PC-9 (cell line): Measurements from ENCODE around the gene IQSEC3. TPM values are rescaled to one million over a fixed set of nuclear protein-coding genes. Genes with fewer than 3 reads are reported as not detected.

Experiments
- BruUV-seq: library from RNA; stranded (reverse); fragments of 400-500 nt; replicated peaks from 2 replicates; lab custom pipeline; 2021; lab: Mats Ljungman, UMichigan
- CTCF ChIA-PET: fragments of 300-600 bp; sonication (Branson Sonifier 250); formaldehyde crosslinking; loops from one replicate; lab custom pipeline; 2022; ENCODE audit warnings: antibody characterized with exemption; lab: Charles Lee
- POLR2A ChIA-PET: fragments of 300-600 bp; sonication (Branson Sonifier 250); formaldehyde crosslinking; loops from one replicate; lab custom pipeline; 2022; ENCODE audit warnings: antibody characterized with exemption; ENCODE audit not compliant: unreplicated experiment; lab: Charles Lee
- DNase-seq, 2 experiments: peaks; one replicate each; pipeline versions ENCODE4 v3.0.0 to v3.0.0-alpha.2; 2015 to 2022; ENCODE audit warnings: mixed read lengths in 1 of 2
- H2AFZ ChIP-seq: fragments of 200-600 bp; sonication (generic); 2 replicates; pipeline ENCODE4 v1.8.1; 2017; ENCODE audit warnings: antibody characterized with exemption
- H3F3A ChIP-seq: fragments of 200-600 bp; sonication (generic); 2 replicates; pipeline ENCODE4 v1.8.1; 2017; ENCODE audit warnings: antibody characterized with exemption, mild to moderate bottlenecking, low read depth; ENCODE audit not compliant: insufficient read depth
- H3K27ac ChIP-seq: fragments of 200-600 bp; sonication (generic); 2 replicates; pipeline ENCODE4 v1.6.1; 2016; ENCODE audit warnings: mixed run types
- H3K27me3 ChIP-seq: fragments of 200-600 bp; sonication (generic); 2 replicates; pipeline ENCODE4 v1.6.1; 2016; ENCODE audit warnings: low read depth, mixed run types; ENCODE audit not compliant: insufficient read depth
- H3K36me3 ChIP-seq: fragments of 200-600 bp; sonication (generic); 2 replicates; pipeline ENCODE4 v1.6.1; 2016; ENCODE audit warnings: low read depth, mixed run types
- H3K4me1 ChIP-seq: fragments of 200-600 bp; sonication (generic); replicated peaks from 2 replicates; pipeline ENCODE4 v1.6.1; 2016; ENCODE audit warnings: mixed run types; ENCODE audit not compliant: insufficient read depth
- H3K4me2 ChIP-seq: fragments of 200-600 bp; sonication (generic); 2 replicates; pipeline ENCODE4 v1.6.1; 2017; ENCODE audit warnings: mixed run types
- H3K4me3 ChIP-seq: fragments of 200-600 bp; sonication (generic); 2 replicates; pipeline ENCODE4 v1.6.1; 2016; ENCODE audit warnings: mixed run types
- H3K79me2 ChIP-seq: fragments of 200-600 bp; sonication (generic); 2 replicates; pipeline ENCODE4 v1.6.1; 2017; ENCODE audit warnings: low read depth, mixed run types
- H3K9me2 ChIP-seq: fragments of 200-600 bp; sonication (generic); 2 replicates; pipeline ENCODE4 v1.8.1; 2017; ENCODE audit warnings: mild to moderate bottlenecking; ENCODE audit not compliant: insufficient read depth
- H3K9me3 ChIP-seq: fragments of 200-600 bp; sonication (generic); 2 replicates; pipeline ENCODE4 v1.8.1; 2016; ENCODE audit warnings: low read depth; ENCODE audit not compliant: insufficient read depth
- H4K20me1 ChIP-seq: fragments of 200-600 bp; sonication (generic); 2 replicates; pipeline ENCODE4 v1.8.1; 2017; ENCODE audit not compliant: insufficient read depth
- CTCF ChIP-seq: fragments of 200-600 bp; sonication (generic); conservative IDR thresholded peaks from 2 replicates; pipeline ENCODE4 v1.6.1; 2017; ENCODE audit warnings: mixed run types, antibody characterized with exemption, mild to moderate bottlenecking, moderate library complexity
- EZH2 ChIP-seq: fragments of 200-600 bp; sonication (generic); IDR thresholded peaks from 2 replicates; pipeline ENCODE4 v1.8.0; 2017; ENCODE audit warnings: antibody characterized with exemption, low read depth
- intact Hi-C: fragments of 100-400 bp; cut with micrococcal nuclease; formaldehyde crosslinking; loops from one replicate; pipeline ENCODE4 v1.10.0; 2022; ENCODE audit not compliant: unreplicated experiment
- total RNA-seq: library from RNA; stranded (reverse); gene quantifications from 2 replicates; pipeline ENCODE4 v1.2.3, GENCODE V29; 2021

Gene IQSEC3
- total RNA-seq, 1 experiment from 2014 or later, result not detected

- H3K27me3 ChIP-seq, result peaks cover 81% of the 10 kb centered on the region
- H3K36me3 ChIP-seq, result no peaks in the 10 kb centered on the region
- no peak overlapping the region for H3K27ac ChIP-seq
- no peak overlapping the region for H3K4me3 ChIP-seq
- H3K79me2 ChIP-seq, result no peaks in the 10 kb centered on the region
- TF ChIP-seq CTCF (no peak), EZH2 (no peak)
- H3K4me1 ChIP-seq, result no peaks in the 10 kb centered on the region
- no peaks in the 10 kb centered on the region for H3K9me3 ChIP-seq
- no peak for DNase-seq
- no peak overlapping the region for H3K4me2 ChIP-seq
- BruUV-seq, result no TSS peak
- H2AFZ ChIP-seq, result no peak overlapping the region
- no peaks in the 10 kb centered on the region for H4K20me1 ChIP-seq
- CTCF ChIA-PET, result no interaction called here
- intact Hi-C loops, result no loop called here
- POLR2A ChIA-PET, result no interaction called here
- H3K9me2 ChIP-seq, result no peaks in the 10 kb centered on the region
- H3F3A ChIP-seq, result no peaks in the 10 kb centered on the region
These were observed 50.7 kb downstream of the IQSEC3 start for GRCh38 chr12:117311-117710.

GRCh38 chr12:117816-118345 lies 51.3 kb downstream of the IQSEC3 start:
- intact Hi-C loops, result no loop called here
- Histone ChIP-seq H3K4me2 (no peak overlapping the region), H4K20me1 (no peaks in the 10 kb centered on the region), H3K27me3 (peaks cover 87% of the 10 kb centered on the region), H2AFZ (no peak overlapping the region), H3K27ac (no peak overlapping the region), H3K4me1 (no peaks in the 10 kb centered on the region), H3K79me2 (no peaks in the 10 kb centered on the region), H3K9me2 (no peaks in the 10 kb centered on the region), H3K4me3 (no peak overlapping the region), H3F3A (no peaks in the 10 kb centered on the region), H3K36me3 (no peaks in the 10 kb centered on the region), H3K9me3 (no peaks in the 10 kb centered on the region)
- no TSS peak for BruUV-seq
- CTCF ChIA-PET, result no interaction called here
- TF ChIP-seq CTCF, result no peak
- no peak for TF ChIP-seq EZH2
- POLR2A ChIA-PET, result interaction anchor here (0.5 kb wide), 1 partner anchor 9 kb away, joined by 4 read pairs; no protein-coding TSS in a partner anchor
- DNase-seq, result no peak

GRCh38 chr12:118591-118990 lies 52.0 kb downstream of the IQSEC3 start:
- H2AFZ ChIP-seq, result no peak overlapping the region
- intact Hi-C loops, result no loop called here
- H3K4me3 ChIP-seq, result no peak overlapping the region
- no peak overlapping the region for H3K27ac ChIP-seq
- H3K9me2 ChIP-seq, result no peaks in the 10 kb centered on the region
- no TSS peak for BruUV-seq
- H3K9me3 ChIP-seq, result no peaks in the 10 kb centered on the region
- TF ChIP-seq CTCF (no peak), EZH2 (no peak)
- DNase-seq, result no peak
- no peak overlapping the region for H3K4me2 ChIP-seq
- peaks cover 86% of the 10 kb centered on the region for H3K27me3 ChIP-seq
- H3K79me2 ChIP-seq, result no peaks in the 10 kb centered on the region
- H4K20me1 ChIP-seq, result no peaks in the 10 kb centered on the region
- ChIA-PET POLR2A (no interaction called here), CTCF (no interaction called here)
- H3F3A ChIP-seq, result no peaks in the 10 kb centered on the region
- no peaks in the 10 kb centered on the region for H3K36me3 ChIP-seq
- no peaks in the 10 kb centered on the region for H3K4me1 ChIP-seq
